ENCODE measurements around the gene OIP5. TPM values are rescaled to one million over a fixed set of nuclear protein-coding genes. Genes with fewer than 3 reads are reported as not detected.

The OIP5 gene
- polyA plus RNA-seq (2012; ENCODE audit: insufficient read length, low read depth), result 20.0 TPM

- TF ChIP-seq POLR2AphosphoS5 (IDR thresholded peaks at IDR 0.05; ENCODE audit: low read depth, low read length) (peak; percentile 95), FOXP2 (optimal IDR thresholded peaks at IDR 0.05; ENCODE audit: borderline replicate concordance, extremely low read depth, extremely low read length, insufficient read depth) (peak; percentile 7), TAF1 (IDR thresholded peaks at IDR 0.05; ENCODE audit: borderline replicate concordance, insufficient read depth, low read length) (peak; percentile 90; the same call in 1 of the 2 replicates), SIN3A (IDR thresholded peaks at IDR 0.05; ENCODE audit: borderline replicate concordance, insufficient read depth, low read length) (peak; percentile 71; the same call in 1 of the 2 replicates)
- TF ChIP-seq, protein P1, sequence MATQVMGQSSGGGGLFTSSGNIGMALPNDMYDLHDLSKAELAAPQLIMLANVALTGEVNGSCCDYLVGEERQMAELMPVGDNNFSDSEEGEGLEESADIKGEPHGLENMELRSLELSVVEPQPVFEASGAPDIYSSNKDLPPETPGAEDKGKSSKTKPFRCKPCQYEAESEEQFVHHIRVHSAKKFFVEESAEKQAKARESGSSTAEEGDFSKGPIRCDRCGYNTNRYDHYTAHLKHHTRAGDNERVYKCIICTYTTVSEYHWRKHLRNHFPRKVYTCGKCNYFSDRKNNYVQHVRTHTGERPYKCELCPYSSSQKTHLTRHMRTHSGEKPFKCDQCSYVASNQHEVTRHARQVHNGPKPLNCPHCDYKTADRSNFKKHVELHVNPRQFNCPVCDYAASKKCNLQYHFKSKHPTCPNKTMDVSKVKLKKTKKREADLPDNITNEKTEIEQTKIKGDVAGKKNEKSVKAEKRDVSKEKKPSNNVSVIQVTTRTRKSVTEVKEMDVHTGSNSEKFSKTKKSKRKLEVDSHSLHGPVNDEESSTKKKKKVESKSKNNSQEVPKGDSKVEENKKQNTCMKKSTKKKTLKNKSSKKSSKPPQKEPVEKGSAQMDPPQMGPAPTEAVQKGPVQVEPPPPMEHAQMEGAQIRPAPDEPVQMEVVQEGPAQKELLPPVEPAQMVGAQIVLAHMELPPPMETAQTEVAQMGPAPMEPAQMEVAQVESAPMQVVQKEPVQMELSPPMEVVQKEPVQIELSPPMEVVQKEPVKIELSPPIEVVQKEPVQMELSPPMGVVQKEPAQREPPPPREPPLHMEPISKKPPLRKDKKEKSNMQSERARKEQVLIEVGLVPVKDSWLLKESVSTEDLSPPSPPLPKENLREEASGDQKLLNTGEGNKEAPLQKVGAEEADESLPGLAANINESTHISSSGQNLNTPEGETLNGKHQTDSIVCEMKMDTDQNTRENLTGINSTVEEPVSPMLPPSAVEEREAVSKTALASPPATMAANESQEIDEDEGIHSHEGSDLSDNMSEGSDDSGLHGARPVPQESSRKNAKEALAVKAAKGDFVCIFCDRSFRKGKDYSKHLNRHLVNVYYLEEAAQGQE (IDR thresholded peaks at IDR 0.05; ENCODE audit: insufficient read depth in 1 of 2, low read depth in 2 of 2, low read length in 2 of 2), result no peak
These were observed at the start of gene OIP5, which contains the start of gene NUSAP1 for GRCh38 chr15:41332194-41333025. Gene OIP5, minus strand, starts transcription at chr15:41332591. Its CDS starts 30 bp downstream, at chr15:41332561. Gene NUSAP1, plus strand, starts transcription at chr15:41332881. Its CDS starts 77 bp downstream, at chr15:41332958.

DNA sequence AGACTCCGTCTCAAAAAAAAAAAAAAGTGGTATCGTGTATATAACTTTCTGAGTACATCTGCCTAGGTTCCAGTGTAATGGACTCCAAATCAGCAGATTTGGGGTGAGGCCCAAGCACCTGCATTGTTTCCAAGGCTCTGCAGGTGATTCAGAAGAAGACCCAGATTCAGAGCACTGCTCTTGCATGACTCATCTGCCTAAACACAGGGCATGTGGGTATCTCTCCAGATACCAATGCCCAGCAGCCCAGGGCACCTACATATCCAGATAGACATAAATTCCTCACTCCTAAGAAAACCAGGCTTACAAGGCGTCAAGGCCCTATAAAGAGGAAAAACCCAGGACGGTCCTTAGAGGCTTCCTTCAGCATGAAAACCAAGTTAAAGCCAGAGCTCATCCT, 45.6 kb upstream of the OIP5 start:
- TF ChIP-seq FOXP2 (optimal IDR thresholded peaks at IDR 0.05; ENCODE audit: borderline replicate concordance, extremely low read depth, extremely low read length, insufficient read depth) (no peak), TAF1 (IDR thresholded peaks at IDR 0.05; ENCODE audit: borderline replicate concordance, insufficient read depth, low read length) (no peak), POLR2AphosphoS5 (IDR thresholded peaks at IDR 0.05; ENCODE audit: low read depth, low read length) (no peak)
- TF ChIP-seq, protein P1 (IDR thresholded peaks at IDR 0.05; ENCODE audit: insufficient read depth in 1 of 2, low read depth in 2 of 2, low read length in 2 of 2), result no peak

DNA sequence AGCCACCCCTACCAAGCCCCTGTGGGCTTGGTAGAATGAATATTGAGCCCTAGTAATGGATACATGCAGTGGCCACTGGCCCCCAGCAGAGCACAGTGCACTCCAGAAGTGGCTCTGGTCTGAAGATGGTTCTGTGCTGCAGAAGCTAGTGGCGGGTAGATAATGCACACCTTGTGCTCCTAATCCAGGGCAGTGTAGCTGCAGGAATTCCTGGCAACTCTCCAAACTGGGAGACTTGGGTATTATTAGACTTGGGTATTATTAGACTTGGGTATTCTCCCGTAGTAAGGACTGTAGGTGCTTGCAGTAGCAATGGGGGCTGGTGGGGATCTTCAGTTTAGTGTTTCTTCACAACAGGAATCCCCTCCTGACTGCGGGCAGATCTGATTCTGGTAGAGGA, 35.0 kb upstream of the OIP5 start:
- TF ChIP-seq TAF1 (IDR thresholded peaks at IDR 0.05; ENCODE audit: borderline replicate concordance, insufficient read depth, low read length) (no peak), FOXP2 (optimal IDR thresholded peaks at IDR 0.05; ENCODE audit: borderline replicate concordance, extremely low read depth, extremely low read length, insufficient read depth) (no peak), POLR2AphosphoS5 (IDR thresholded peaks at IDR 0.05; ENCODE audit: low read depth, low read length) (no peak), SIN3A (IDR thresholded peaks at IDR 0.05; ENCODE audit: borderline replicate concordance, insufficient read depth, low read length) (no peak)
- TF ChIP-seq, protein P1 (IDR thresholded peaks at IDR 0.05; ENCODE audit: insufficient read depth in 1 of 2, low read depth in 2 of 2, low read length in 2 of 2), result no peak

DNA sequence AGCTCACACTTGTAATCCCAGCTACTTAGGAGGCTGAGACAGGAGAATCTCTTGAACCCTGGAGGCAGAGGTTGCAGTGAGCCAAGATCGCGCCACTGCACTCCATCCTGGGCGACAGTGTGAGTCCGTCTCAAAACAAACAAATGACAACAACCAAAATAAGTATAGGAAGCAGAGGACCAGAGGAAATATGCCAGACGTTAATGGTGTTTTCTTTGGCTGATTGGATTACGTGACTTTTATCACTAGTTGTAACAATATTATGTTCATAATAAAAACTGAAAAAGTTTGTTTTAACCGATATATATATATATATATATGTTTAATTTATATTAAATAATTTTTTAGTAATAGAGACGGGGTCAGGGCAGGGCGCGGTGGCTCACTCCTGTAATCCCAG, 22.0 kb upstream of the OIP5 start:
- TF ChIP-seq POLR2AphosphoS5 (IDR thresholded peaks at IDR 0.05; ENCODE audit: low read depth, low read length) (no peak), SIN3A (IDR thresholded peaks at IDR 0.05; ENCODE audit: borderline replicate concordance, insufficient read depth, low read length) (no peak), TAF1 (IDR thresholded peaks at IDR 0.05; ENCODE audit: borderline replicate concordance, insufficient read depth, low read length) (no peak)

- TF ChIP-seq POLR2AphosphoS5 (IDR thresholded peaks at IDR 0.05; ENCODE audit: low read depth, low read length) (no peak), TAF1 (IDR thresholded peaks at IDR 0.05; ENCODE audit: borderline replicate concordance, insufficient read depth, low read length) (no peak), FOXP2 (optimal IDR thresholded peaks at IDR 0.05; ENCODE audit: borderline replicate concordance, extremely low read depth, extremely low read length, insufficient read depth) (no peak), SIN3A (IDR thresholded peaks at IDR 0.05; ENCODE audit: borderline replicate concordance, insufficient read depth, low read length) (no peak)
- TF ChIP-seq, protein P1 (IDR thresholded peaks at IDR 0.05; ENCODE audit: insufficient read depth in 1 of 2, low read depth in 2 of 2, low read length in 2 of 2), result no peak
These were observed 17.8 kb upstream of the OIP5 start for GRCh38 chr15:41350057-41350717.
